ENCODE results near the gene KCNAB1. TPM values are rescaled to one million over a fixed set of nuclear protein-coding genes. Genes with fewer than 3 reads are reported as not detected.
"Not testable (repeated sequence)": the region's sequence is repeated elsewhere in the genome, so short reads cannot be mapped to it uniquely, and the experiment has no call there.

KCNAB1 gene
- total RNA-seq, 4 donors from 2014 or later = 1.6 to 2.9 (median 2.3) TPM

GRCh38 chr3:156271508-156271907 is 151.1 kb downstream of the KCNAB1 start:
- intact Hi-C loops (cut with DNase I; ENCODE audit: low total_unique reads) = no loop called here
- H3K4me3 ChIP-seq (ENCODE audit: low read depth, poor library complexity, severe bottlenecking) = no peak overlapping the region
- TF ChIP-seq CTCF (IDR thresholded peaks at IDR 0.05) = no peak
- TF ChIP-seq POLR2A (IDR thresholded peaks at IDR 0.05) = no peak
- 90 to 97% methylated on average over 3 of the region's 3 CpGs for whole genome bisulfite sequencing, 2 donors
- DNase-seq (ENCODE audit: low spot score in 2 of 2) = no peak

GRCh38 chr3:156271995-156272719 is 151.8 kb downstream of the KCNAB1 start:
- 88 to 89% methylated on average over 7 of the region's 7 CpGs for WGBS, 2 donors
- no peak for TF ChIP-seq CTCF (IDR thresholded peaks at IDR 0.05)
- TF ChIP-seq POLR2A (IDR thresholded peaks at IDR 0.05) = no peak
- H3K4me3 ChIP-seq (ENCODE audit: low read depth, poor library complexity, severe bottlenecking) = no peak overlapping the region
- intact Hi-C loops (cut with DNase I; ENCODE audit: low total_unique reads) = no loop called here
- no peak for DNase-seq (ENCODE audit: low spot score in 2 of 2)

- no peak for DNase-seq (ENCODE audit: low spot score in 2 of 2)
- intact Hi-C loops (cut with DNase I; ENCODE audit: low total_unique reads) = no loop called here
- no peak overlapping the region for H3K4me3 ChIP-seq (ENCODE audit: low read depth, poor library complexity, severe bottlenecking)
- no peak for TF ChIP-seq CTCF (IDR thresholded peaks at IDR 0.05)
- TF ChIP-seq POLR2A (IDR thresholded peaks at IDR 0.05) = no peak
- WGBS, 2 donors = 67 to 75% methylated on average over 6 of the region's 6 CpGs
Observed at GRCh38 chr3:156273111-156273694, 152.8 kb downstream of the KCNAB1 start.

- no peak for TF ChIP-seq POLR2A (IDR thresholded peaks at IDR 0.05)
- no peak for TF ChIP-seq CTCF (IDR thresholded peaks at IDR 0.05)
- no peak overlapping the region for H3K4me3 ChIP-seq (ENCODE audit: low read depth, poor library complexity, severe bottlenecking)
- 92 to 93% methylated on average over 2 of the region's 2 CpGs for WGBS, 2 donors
- no peak for DNase-seq (ENCODE audit: low spot score in 2 of 2)
- intact Hi-C loops (cut with DNase I; ENCODE audit: low total_unique reads) = no loop called here
Observed at GRCh38 chr3:156274791-156275190, 154.4 kb downstream of the KCNAB1 start.

GRCh38 chr3:156284637-156285036 is 164.3 kb downstream of the KCNAB1 start:
- DNase-seq (ENCODE audit: low spot score in 2 of 2); H3K4me3 ChIP-seq (ENCODE audit: low read depth, poor library complexity, severe bottlenecking); intact Hi-C loops (cut with DNase I; ENCODE audit: low total_unique reads): not testable (repeated sequence)
- 97 to 98% methylated on average over 24 of the region's 24 CpGs for WGBS, 2 donors

GRCh38 chr3:156285626-156286025 is 165.2 kb downstream of the KCNAB1 start:
- DNase-seq (ENCODE audit: low spot score in 2 of 2) = no peak
- TF ChIP-seq CTCF (IDR thresholded peaks at IDR 0.05) (no peak), POLR2A (IDR thresholded peaks at IDR 0.05) (no peak)
- WGBS, 2 donors = 75 to 80% methylated on average over 2 of the region's 2 CpGs
- no peak overlapping the region for H3K4me3 ChIP-seq (ENCODE audit: low read depth, poor library complexity, severe bottlenecking)
- intact Hi-C loops (cut with DNase I; ENCODE audit: low total_unique reads) = loop anchor here (2.0 kb wide), 1 partner anchor 45 kb away; no protein-coding TSS in a partner anchor

Data from lower leg skin (tissue), 4 donors.